ENCODE data around the gene GNA12.

- TF ChIP-seq USF2 (IDR thresholded peaks at IDR 0.05; ENCODE audit: borderline replicate concordance, low read depth, low read length) (no peak), POLR2AphosphoS5 (IDR thresholded peaks at IDR 0.05; ENCODE audit: low read depth, low read length) (no peak), CTCF (IDR thresholded peaks at IDR 0.05) (no peak), NFIC (IDR thresholded peaks at IDR 0.05; ENCODE audit: borderline replicate concordance) (no peak), FOXM1 (IDR thresholded peaks at IDR 0.05; ENCODE audit: low read depth) (no peak), CHD2 (IDR thresholded peaks at IDR 0.05; ENCODE audit: low read length, partially characterized antibody) (no peak), RAD21 (IDR thresholded peaks at IDR 0.05; ENCODE audit: low read length) (no peak), REST (IDR thresholded peaks at IDR 0.05; ENCODE audit: low read depth, low read length) (no peak), TAF1 (IDR thresholded peaks at IDR 0.05; ENCODE audit: borderline replicate concordance, low read depth, low read length) (no peak), EP300 (IDR thresholded peaks at IDR 0.05; ENCODE audit: borderline replicate concordance in 1 of 2, low read depth in 1 of 2, low read length in 1 of 2) (no peak)
Observed at GRCh38 chr7:2838873-2839578, 5.1 kb downstream of the GNA12 start.
